ENCODE results near the gene MYBPC2. TPM values are rescaled to one million over a fixed set of nuclear protein-coding genes. Genes with fewer than 3 reads are reported as not detected.
"Not testable (repeated sequence)": the region's sequence is repeated elsewhere in the genome, so short reads cannot be mapped to it uniquely, and the experiment has no call there.

Gene MYBPC2
- total RNA-seq, 2 donors from 2014 or later, result not detected

DNA sequence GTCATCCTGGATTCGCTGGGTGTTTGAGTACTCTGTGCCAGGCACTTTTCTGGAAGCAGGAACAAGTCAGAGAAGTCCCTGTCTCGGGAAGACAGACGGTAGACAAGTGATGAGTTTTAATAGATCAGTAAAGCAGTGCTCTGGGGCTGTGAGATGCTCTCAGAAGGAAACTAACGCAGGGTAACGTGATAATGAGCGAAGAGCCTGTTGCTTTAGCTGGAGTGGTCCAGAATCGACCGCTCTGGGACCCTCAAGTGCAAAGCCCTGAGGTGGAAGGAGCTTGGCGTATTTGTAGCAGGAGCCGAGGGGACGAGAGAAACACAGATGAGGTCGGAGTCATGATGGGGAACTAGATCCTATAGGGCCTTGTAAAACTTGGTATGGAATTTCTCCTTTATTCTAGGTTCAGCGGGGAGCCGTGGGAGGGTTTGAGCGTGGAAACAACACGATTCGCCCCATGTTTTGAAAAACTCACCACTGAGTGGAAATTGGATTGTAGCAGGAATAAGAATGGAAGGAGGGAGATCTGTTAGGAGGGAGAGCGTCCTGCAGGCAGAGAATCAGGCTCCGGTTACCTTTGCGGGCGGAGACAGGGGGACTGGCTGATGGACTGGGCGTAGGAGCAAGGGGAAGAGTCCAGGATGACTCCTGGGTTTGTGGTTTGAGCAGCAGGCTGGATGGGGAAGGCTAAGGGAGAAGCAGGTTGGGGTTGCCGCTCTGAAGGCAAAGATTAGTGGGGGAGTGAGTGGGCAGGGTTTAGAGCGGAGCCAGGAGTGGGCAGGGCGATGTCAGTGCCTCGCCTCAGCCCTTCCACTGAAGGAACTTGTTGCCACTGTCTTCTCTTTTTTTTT is 47.8 kb upstream of the MYBPC2 start:
- DNase-seq (no peak), ATAC-seq (no peak)
- Histone ChIP-seq H3K36me3 (replicated peaks in 1 of 2; ENCODE audit: insufficient read depth in 1 of 2, low read depth in 2 of 2) (peaks cover 0 to 9% of the 10 kb centered on the region in 2 donors), H3K9me3 (no peaks in the 10 kb centered on the region), H3K4me1 (peaks cover 18% of the 10 kb centered on the region), H3K27me3 (no peaks in the 10 kb centered on the region), H3K4me3 (peak overlapping the region; percentile 48 to 53), H3K27ac (peak overlapping the region in 3 of 4 donors; percentile 62 to 86 (median 77))
- 15 to 19% methylated on average over 26 of the region's 26 CpGs for WGBS, 2 donors
- TF ChIP-seq POLR2A (IDR thresholded peaks at IDR 0.05), result no peak
- TF ChIP-seq, protein P1, sequence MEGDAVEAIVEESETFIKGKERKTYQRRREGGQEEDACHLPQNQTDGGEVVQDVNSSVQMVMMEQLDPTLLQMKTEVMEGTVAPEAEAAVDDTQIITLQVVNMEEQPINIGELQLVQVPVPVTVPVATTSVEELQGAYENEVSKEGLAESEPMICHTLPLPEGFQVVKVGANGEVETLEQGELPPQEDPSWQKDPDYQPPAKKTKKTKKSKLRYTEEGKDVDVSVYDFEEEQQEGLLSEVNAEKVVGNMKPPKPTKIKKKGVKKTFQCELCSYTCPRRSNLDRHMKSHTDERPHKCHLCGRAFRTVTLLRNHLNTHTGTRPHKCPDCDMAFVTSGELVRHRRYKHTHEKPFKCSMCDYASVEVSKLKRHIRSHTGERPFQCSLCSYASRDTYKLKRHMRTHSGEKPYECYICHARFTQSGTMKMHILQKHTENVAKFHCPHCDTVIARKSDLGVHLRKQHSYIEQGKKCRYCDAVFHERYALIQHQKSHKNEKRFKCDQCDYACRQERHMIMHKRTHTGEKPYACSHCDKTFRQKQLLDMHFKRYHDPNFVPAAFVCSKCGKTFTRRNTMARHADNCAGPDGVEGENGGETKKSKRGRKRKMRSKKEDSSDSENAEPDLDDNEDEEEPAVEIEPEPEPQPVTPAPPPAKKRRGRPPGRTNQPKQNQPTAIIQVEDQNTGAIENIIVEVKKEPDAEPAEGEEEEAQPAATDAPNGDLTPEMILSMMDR (IDR thresholded peaks at IDR 0.05), result no peak
- intact Hi-C loops (cut with DNase I), result no loop called here

DNA sequence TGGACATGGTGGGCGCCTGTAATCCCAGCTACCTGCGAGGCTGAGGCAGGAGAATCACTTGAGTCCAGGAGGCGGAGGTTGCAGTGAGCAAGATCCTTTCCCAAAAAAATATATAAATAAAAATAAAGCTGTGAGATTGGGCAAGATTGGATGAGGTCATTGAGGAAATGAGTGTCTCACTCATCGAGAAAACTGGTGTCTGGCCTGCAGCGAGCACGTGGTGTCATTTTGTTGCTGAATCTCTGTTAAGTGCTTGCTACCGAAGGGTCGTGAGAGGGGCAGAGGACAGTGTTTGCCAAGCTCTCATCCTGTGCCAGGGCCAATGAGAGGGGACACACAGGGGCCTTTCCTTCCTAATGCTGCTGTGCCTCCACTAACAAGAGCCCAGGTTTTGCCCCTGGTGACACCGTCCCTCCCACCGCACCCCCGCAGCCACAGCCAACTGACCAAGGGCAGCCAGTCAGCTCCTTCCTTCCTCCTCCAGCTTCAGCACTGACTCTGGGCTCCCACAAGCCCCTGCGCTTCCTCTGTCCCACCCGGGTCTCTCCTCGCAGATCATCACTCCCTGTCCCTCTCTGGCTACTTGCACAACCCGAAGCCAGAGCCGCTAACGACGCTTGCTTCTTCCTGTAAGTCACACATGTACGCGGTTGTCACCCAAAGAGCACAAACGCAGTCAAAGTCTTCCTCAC is 45.4 kb upstream of the MYBPC2 start:
- TF ChIP-seq, protein P1 (IDR thresholded peaks at IDR 0.05), result no peak
- TF ChIP-seq POLR2A (IDR thresholded peaks at IDR 0.05), result peak in 1 of 3 donors; percentile 20
- intact Hi-C loops (cut with DNase I), result no loop called here

GRCh38 chr19:50387868-50388245 is 44.8 kb upstream of the MYBPC2 start:
- intact Hi-C loops (cut with DNase I), result no loop called here
- no peak for ATAC-seq
- Histone ChIP-seq H3K36me3 (replicated peaks in 1 of 2; ENCODE audit: insufficient read depth in 1 of 2, low read depth in 2 of 2) (no peaks in the 10 kb centered on the region), H3K27me3 (no peaks in the 10 kb centered on the region), H3K4me3 (no peak overlapping the region), H3K9me3 (no peaks in the 10 kb centered on the region), H3K4me1 (peaks cover 18% of the 10 kb centered on the region), H3K27ac (peak overlapping the region in 1 of 4 donors; percentile 3)
- TF ChIP-seq, protein P1 (IDR thresholded peaks at IDR 0.05), result no peak
- peak in 1 of 3 donors; percentile 8 for TF ChIP-seq POLR2A (IDR thresholded peaks at IDR 0.05)
- no peak for DNase-seq
- WGBS, 2 donors, result 88 to 90% methylated on average over 8 of the region's 8 CpGs

More for the DNA sequence above, 45.4 kb upstream of the MYBPC2 start:
- peak overlapping the region in 1 of 4 donors; percentile 3 for H3K27ac ChIP-seq
- no peaks in the 10 kb centered on the region for H3K27me3 ChIP-seq
- peaks cover 18% of the 10 kb centered on the region for H3K4me1 ChIP-seq
- 78 to 90% methylated on average over 21 of the region's 21 CpGs for WGBS, 2 donors
- peaks cover 0 to 3% of the 10 kb centered on the region in 2 donors for H3K36me3 ChIP-seq (replicated peaks in 1 of 2; ENCODE audit: insufficient read depth in 1 of 2, low read depth in 2 of 2)
- no peaks in the 10 kb centered on the region for H3K9me3 ChIP-seq
- DNase-seq (peak in 1 of 4 donors; percentile 51), ATAC-seq (no peak)
- H3K4me3 ChIP-seq, result no peak overlapping the region

GRCh38 chr19:50390295-50390694 is 42.4 kb upstream of the MYBPC2 start:
- H3K4me1 ChIP-seq; H3K36me3 ChIP-seq (replicated peaks in 1 of 2; ENCODE audit: insufficient read depth in 1 of 2, low read depth in 2 of 2); H3K27me3 ChIP-seq; ATAC-seq; H3K27ac ChIP-seq; intact Hi-C loops (cut with DNase I); DNase-seq; H3K4me3 ChIP-seq; H3K9me3 ChIP-seq: not testable (repeated sequence)
- 91 to 94% methylated on average over 3 of the region's 3 CpGs for WGBS, 2 donors

- DNase-seq; H3K9me3 ChIP-seq; intact Hi-C loops (cut with DNase I); H3K27me3 ChIP-seq; H3K36me3 ChIP-seq (replicated peaks in 1 of 2; ENCODE audit: insufficient read depth in 1 of 2, low read depth in 2 of 2); H3K27ac ChIP-seq; ATAC-seq; H3K4me3 ChIP-seq; H3K4me1 ChIP-seq: not testable (repeated sequence)
- 95 to 98% methylated on average over 12 to 22 of the region's 23 CpGs for WGBS, 2 donors
Measured at GRCh38 chr19:50390952-50391351, 41.7 kb upstream of the MYBPC2 start.
